Measurements from ENCODE around the gene SF3B4.
"Not testable (repeated sequence)": the region's sequence is repeated elsewhere in the genome, so short reads cannot be mapped to it uniquely, and the experiment has no call there.

SF3B4 gene

GRCh38 chr1:149888247-149888998 lies 39.2 kb downstream of the SF3B4 start:
- DNase-seq (ENCODE audit: low read depth), result peak; percentile 50

DNA sequence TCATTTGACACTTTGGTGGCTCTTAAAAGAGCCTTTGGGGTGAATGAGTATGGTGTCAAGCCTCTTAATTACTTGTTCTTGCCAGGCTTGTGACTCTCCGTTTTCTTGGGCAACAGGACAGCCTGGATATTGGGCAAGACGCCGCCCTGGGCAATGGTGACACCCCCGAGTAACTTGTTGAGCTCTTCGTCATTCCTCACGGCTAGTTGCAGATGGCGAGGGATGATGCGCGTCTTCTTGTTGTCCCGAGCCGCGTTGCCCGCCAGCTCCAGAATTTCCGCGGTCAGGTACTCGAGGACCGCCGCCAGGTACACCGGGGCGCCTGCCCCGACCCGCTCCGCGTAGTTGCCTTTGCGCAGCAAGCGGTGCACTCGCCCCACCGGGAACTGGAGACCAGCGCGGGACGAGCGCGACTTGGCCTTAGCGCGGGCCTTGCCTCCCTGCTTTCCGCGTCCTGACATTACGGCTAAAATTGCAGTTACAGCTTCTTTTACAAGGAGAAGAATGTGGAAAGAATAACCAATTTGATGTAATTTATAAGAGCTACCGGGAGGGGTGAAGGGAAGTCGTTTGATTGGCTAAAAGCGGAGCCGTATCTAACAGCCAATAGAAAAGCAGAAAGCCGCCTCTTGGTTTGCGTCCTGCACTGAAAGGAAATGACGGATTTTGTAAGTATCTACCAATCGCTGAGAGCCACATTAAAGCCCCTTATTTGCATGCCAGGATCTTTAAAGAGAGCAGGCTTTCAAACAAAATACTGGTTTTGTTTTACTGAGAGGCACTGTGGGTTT lies 40.0 kb downstream of the SF3B4 start:
- peak; percentile 42 for DNase-seq (ENCODE audit: low read depth)

DNA sequence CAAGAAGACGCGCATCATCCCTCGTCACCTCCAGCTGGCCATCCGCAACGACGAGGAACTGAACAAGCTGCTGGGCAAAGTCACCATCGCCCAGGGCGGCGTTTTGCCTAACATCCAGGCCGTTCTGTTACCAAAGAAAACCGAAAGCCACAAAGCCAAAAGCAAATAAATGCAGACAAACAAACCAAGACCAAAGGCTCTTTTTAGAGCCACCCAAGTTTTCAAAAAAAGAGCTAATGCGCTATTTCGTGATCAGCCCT lies 40.5 kb downstream of the SF3B4 start:
- not testable (repeated sequence) for DNase-seq (ENCODE audit: low read depth)

DNA sequence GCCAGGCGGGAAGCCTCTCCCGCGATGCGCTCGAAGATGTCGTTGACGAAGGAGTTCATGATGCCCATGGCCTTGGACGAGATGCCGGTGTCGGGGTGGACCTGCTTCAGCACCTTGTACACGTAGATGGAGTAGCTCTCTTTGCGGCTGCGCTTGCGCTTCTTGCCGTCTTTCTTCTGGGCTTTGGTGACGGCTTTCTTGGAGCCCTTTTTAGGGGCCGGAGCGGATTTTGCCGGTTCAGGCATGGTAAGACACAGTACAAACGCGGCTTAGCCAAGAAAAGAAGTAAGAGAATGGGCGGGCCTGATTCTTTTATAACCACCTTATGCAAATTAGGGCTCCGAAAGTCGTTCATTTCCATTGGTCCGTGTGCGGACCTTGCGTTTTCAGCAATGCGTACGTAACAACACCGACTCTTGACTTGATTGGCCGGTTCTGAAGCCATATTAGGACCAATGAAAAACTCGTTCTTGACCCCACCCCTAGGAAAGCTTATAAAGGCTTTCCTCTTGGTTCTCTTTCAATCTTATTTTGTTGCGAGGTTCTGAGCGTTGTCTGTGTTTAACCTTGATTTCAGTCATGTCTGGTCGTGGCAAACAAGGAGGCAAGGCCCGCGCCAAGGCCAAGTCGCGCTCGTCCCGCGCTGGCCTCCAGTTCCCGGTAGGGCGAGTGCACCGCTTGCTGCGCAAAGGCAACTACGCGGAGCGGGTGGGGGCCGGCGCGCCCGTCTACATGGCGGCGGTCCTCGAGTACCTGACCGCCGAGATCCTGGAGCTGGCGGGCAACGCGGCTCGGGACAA lies 41.0 kb downstream of the SF3B4 start:
- DNase-seq (ENCODE audit: low read depth), result peak; percentile 70

DNA sequence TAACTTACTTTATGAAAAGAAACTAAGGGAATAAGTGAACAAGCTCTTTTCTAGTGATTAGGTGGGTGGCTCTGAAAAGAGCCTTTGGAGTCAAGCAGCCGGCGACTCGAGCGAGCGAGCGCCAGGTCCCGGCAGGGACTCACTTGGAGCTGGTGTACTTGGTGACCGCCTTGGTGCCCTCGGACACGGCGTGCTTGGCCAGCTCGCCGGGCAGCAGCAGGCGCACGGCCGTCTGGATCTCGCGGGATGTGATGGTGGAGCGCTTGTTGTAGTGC lies 41.5 kb downstream of the SF3B4 start:
- not testable (repeated sequence) for DNase-seq (ENCODE audit: low read depth)

DNA sequence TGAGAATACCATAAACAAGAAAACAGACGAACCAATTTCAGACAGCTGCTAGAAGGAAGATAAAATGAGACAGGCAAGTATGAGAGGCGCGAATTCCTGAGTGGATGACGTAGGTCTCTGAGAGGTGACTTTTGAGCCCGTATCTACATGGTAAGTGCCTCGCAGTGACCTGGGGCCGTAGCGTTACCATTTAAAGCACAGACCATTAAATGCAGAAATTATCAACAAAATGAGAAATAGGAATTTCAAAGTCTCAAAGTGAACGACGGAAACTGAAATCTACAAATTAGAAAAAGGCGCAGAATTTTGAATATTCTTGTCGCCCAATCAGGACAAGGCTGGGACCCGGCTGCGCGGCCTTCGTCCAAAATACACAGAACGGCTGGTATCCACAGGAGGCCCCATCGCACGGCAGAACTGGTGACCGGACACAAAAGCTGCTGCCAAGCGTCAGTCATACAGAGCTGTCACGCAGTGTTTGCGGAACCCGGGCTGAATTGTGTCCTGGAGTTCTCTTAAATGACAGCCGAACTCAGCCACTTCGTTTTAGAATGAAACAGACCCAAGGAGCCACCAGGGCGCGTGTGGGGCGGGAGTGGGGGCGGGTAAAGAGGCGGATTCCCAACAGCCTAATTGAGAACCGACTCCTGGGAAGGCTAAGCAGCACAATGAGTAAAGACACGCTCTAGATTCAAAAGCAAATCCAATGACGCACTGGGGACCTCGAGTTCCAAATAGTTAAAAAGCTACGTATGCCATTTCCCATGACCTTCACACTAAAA lies 42.1 kb downstream of the SF3B4 start:
- DNase-seq (ENCODE audit: low read depth), result peak; percentile 39

DNA sequence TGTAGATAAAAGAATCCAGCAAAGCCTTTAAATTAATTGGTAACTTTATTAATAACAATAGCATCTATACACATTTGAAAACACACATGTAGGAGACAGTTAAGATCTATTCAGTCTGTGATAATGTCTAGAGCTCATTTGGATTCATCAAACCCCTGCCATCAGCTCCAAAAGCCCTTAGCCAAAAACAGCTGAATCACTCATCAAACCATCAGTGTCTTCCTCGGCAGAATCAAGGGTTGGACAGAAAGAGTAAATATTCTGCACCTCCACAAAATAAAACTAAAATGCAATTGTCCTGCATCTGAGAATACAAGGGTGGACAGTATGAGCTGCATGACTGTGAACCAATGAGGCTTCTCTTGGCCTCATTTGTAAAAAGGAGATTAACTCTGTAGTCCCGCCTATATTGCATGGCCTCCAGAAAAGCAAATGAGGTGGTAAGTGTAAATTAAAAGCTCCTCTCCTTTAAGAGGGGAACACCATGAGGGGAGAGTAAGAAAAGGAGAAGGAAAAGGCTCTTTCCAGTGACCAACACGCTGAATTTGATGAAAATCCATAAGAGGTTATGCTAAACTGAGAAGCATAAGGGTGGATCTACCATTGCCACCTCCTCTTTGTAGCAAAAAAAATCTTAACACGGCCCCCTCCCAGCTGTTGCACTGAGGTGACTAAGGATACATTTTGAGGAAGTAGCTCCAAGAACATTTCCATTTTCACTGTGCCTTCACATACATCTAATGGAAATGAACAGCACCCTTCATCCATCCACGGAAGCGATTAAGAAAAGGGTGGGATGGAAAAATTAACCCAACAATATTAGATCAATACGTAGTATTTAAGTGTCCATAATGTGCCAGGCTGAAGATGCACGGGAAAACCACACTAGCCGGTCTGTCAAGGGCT lies 42.9 kb downstream of the SF3B4 start:
- DNase-seq (ENCODE audit: low read depth), result no peak

- no peak for DNase-seq (ENCODE audit: low read depth)
These were observed 43.9 kb downstream of the SF3B4 start for GRCh38 chr1:149883598-149884247.

- no peak for DNase-seq (ENCODE audit: low read depth)
These were observed 45.7 kb downstream of the SF3B4 start for GRCh38 chr1:149881876-149882275.

DNA sequence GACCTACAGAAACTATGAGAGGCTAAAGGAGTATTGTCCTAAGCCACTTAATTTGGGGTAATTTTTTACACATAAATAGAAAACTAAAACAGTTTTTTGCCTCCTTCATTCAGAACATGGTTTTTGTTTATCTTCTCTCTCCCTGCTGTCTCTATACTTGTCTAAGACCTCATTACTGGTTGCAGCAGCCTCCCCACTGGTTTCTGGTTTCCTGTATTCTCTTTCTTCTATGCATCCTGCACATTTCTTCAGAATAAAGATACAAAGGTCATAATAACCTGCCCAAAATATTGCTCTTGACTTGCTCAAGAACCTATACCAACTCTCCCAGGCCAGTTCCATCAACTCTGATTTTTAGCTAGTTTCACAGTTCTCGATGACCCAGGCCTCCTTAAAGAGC lies 48.0 kb downstream of the SF3B4 start:
- DNase-seq (ENCODE audit: low read depth), result no peak

- DNase-seq (ENCODE audit: low read depth), result no peak
These were observed 50.2 kb downstream of the SF3B4 start for GRCh38 chr1:149877211-149877946.
